DMS114 treated with DMSO at 0.1 percent for 48 hours (cell line): ENCODE data around the gene GSTM2.

ENCODE experiments used
- DNase-seq: peaks from one replicate; lab custom pipeline; 2025; ENCODE audit not compliant: unreplicated experiment; lab: John Stamatoyannopoulos, UW

GSTM2 gene

DNA sequence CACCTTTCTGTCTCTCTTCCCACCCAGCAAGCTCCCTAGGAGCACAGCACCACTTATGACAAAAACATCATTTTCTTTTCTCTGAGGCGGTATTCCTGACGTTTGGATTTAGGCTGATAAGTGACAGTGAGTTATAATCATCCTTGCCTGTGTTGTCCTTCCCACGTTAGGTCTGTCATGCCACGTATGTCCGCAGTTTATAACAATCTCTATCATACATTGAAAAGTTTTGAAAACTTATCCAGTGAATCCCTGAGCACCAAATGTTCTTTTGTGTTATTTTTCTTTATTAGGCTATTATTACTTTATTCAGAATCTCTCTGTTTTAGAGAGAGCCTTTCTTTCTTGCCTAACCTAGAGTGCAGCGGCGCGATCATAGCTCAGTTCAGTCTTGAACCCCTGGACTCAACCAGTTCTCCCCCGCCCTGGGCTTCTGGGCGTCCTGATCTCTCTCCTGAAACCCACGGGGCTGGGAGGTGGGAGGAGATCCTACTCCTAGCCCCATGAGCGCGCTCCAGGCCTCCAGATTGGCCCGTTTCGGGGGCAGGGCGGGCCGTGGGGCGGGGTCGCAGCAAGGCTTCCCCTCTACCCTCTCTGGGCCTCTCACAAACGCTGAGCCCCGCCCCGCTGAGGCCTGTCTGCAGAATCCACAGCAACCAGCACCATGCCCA lies at the start of gene GSTM2:
Gene GSTM2, plus strand, starts transcription at position 606 of the 671 bp plus-strand sequence. Its CDS starts 59 bp downstream, at position 665.
- peak; percentile 87 for DNase-seq

DNA sequence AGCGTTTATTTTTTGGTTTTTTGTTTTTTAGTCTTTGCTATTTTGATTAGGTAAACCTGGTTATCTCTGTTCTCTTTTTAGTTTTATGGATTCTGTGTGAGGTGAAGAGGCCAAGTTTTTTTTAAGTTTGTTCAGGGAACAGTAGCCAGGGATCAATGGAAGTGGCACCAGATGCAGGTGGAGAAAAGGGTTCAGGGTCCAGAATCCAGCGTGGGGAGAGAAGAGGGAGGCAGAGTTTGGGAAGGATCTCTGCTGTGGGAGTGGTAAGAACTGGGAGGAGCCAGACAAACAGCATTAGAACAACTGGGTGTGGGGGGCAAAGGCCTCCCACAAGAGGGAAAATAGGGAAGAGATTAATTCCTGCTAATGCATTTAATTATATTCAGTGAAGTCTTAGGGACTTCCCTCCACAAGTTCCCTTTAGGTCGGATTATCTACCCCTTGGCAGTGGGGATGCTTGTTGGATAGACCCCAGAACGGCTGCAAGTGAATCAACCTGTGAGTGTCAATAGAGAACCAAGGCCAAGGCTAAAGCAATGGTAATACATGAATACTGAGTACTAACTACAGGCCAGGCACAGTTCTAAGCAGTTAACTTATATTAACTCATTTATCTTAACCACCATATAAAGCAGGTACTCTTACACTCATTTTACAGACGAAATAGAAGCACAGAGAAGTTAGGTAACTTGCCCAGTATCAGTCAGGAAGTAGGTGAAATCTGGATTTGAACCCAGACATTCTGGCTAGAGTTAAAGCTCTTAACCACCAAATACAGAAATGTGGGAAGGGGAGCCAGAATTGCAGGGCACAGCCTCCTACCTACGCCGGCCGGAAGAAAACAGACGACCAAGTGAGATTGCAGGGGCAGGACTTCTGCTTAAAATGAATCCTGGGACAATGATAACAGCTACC lies 48.9 kb upstream of the GSTM2 start:
- DNase-seq = no peak

DNA sequence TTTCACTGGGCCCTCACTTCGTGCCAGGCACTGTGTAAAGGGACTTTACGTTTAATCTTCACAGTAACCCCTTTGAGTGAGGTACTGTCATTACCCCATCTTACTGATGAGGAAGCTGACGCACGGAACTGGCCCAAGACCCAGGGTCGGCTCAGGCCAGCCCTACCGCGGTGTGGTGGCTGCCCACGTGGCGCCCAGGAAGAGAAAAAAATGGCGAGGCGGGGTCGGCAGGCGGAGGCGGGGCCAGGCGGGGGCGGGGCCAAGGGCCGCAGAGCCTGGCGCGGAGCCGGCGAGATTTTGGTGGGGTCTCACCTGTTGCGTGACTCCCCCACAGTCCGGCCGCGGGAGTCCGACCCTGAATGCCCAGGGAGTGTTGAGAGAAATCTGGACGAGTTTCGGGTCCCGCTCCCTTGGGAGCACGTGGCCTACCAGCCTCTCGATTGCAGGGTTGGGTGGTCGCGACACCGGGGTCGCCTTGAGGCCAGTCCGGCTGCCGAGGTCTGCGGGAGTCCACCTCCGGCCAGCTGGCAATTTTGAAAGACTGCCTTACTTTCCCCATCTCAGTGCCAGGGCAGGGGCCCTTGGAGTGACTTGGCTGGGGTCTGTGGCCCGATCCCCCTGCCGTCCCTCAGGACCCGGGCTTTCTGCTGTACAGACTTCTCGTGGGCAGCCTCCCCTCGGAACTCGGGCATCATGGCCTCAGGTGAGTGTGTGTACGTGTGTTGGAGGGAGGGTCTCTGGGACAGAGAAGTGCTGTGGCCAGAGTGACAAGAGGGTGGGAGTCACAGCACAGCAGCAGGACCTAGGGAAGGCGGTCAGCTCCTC lies 48.1 kb upstream of the GSTM2 start, which contains the start of the genes AMPD2 and GNAT2:
Gene AMPD2, plus strand, starts transcription at position 262 of the 825 bp plus-strand sequence. CDS start 1,339 bp downstream, outside the sequence.
Gene GNAT2, minus strand, starts transcription at position 41 of the 825 bp plus-strand sequence. CDS start 6,746 bp downstream, outside the sequence.
- DNase-seq = peak; percentile 65

DNA sequence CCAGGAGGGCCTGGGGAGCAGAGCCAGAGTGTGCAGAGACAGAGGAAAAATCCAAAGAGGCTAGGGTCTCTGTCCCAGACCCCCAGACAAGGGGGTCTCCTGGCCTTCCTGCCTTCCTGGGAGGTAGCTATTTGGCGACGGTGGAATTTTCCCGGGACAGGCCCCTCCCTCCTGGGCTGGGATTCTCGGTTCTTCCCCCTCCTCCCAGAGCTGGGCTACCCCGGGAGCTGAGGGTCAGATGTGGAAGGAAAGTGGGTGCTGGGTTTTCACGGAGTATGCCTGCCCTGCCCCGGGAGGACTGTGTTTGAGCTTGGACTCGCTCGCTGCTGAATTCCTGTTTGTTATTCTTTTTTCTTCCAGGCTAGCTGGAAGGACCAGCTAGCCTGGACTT lies 47.5 kb upstream of the GSTM2 start:
- no peak for DNase-seq

DNA sequence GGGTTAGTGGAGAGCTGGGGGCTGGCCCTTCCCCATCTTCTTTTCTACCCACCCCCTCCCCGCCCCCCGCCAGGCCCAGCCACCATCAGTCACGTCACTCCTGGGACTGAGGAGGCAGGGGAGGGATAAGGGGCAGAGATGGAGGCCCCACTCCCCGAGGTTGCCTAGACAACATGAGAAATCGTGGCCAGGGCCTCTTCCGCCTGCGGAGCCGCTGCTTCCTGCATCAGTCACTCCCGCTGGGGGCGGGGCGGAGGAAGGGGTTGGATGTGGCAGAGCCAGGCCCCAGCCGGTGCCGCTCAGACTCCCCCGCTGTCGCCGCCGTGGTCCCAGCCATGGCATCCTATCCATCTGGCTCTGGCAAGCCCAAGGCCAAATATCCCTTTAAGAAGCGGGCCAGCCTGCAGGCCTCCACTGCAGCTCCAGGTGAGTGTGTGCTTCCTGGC lies 47.0 kb upstream of the GSTM2 start:
- DNase-seq = peak; percentile 84

DNA sequence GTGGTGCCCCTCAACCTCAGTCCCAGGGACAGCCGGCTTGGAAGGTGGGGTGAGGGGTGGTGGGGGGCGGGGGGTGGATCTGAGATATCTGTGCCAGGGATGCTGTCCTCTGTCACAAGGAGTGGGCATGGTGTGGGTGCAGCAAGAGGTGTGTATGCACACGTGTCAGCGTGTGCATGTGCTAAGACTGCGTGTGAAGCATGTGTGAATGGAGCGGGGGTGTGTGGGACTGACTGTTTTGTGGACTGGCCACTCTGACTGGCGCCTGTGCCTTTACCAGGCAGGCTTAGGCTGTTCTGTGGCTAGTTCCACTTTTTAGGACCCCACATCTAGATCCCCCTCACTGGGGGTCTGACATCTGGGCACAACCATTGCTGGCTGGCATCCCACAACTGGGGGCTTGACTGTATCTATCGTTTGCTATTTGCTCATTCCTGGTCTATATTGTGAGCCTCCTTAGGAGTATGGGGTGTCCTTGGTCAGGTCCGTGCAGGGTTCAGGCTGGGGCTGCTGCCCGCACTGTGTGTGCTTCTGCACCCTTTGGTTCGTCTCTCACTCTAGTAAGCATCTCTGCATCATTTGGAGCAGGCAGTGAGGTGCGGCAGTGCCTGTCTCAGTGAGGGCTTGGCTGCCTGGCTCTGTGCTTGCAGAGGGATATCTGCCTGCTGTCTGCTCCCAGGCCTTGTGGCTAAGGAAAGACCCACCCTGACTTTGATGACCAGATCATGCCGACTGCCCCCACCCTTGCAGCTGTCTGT lies 46.3 kb upstream of the GSTM2 start:
- DNase-seq = no peak

DNA sequence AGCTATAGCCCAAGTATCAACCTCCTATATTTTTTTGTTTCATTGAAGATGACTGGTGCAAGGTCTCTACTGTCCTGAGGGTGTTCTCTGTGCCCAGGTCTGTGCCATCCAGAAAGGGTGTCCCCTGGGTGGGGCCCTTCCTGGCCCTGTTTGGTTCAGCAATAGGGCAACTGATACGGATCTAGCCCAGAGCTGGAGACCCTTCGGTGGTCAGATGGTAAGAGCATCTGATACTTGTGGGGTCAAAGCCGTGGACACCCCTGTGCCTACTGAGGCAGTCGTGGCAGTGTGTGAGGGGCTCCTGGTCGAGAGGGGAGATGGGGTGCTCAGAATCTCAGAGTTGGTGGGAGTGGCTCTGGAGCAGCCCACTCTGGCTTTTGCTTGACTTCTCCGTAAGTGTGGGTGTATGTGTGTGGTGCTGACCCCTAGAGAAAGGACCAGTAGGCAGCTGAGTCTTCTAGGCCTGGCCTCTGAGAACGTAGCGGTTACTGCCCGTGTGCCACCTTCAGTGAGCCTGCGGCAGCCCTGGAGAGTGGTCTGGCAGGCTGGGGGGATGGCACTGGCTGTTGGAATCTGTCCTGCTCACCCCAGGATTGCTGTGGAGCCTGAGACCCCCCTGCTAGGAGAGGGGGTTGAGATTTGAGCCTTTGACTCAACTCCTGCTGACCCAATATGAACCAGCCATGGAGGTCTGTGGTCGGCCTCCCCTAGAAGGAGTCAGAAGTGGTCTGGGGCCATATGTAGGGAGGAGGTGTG lies 45.5 kb upstream of the GSTM2 start:
- no peak for DNase-seq

DNA sequence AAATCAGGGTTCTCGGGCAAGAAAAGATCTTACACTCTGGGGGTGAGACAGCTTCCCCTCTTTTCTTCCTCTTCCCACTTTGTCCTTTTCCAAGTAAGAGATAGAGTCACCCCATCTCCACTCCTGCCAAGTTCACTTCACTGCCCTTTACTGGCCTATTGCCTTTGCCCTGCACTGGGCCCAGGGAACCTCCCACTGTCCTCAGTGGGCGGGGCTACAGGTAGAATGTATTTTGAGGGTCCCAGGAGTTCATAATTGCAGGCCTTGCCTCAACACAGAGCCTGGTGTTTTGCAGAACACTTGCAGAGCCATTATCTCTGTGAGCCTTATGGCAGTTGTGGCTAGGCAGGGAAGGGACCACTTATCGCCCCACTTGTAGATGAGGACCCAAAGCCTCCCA lies 45.0 kb upstream of the GSTM2 start:
- no peak for DNase-seq

DNA sequence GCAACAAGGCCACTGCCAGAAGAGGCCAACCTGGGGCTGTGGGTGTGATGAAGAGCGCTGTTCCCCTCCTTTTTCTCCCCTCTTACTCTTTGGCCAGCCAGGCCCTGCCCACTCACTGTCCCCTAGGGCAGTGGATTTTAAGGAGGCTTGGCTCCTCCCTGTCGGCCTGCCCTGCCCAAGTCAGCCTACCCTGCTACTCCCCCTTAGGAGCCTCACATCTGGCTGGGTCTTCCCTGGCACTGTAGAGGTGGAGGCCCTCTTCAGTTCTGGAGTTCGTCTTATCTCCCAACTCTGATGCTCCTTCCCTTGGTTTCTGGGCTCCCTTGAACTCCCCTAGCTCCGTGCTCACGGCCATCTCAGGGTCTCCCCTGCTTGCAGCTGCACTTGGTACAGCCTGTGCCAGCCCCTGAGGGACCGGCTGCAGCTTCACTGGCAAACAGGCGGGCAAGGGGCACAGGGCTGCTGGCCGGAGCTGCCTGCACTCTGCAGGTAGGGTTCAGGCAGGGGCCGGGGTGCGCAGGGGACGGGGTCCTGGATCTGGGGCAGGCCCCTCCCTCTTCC lies 44.2 kb upstream of the GSTM2 start:
- no peak for DNase-seq

DNA sequence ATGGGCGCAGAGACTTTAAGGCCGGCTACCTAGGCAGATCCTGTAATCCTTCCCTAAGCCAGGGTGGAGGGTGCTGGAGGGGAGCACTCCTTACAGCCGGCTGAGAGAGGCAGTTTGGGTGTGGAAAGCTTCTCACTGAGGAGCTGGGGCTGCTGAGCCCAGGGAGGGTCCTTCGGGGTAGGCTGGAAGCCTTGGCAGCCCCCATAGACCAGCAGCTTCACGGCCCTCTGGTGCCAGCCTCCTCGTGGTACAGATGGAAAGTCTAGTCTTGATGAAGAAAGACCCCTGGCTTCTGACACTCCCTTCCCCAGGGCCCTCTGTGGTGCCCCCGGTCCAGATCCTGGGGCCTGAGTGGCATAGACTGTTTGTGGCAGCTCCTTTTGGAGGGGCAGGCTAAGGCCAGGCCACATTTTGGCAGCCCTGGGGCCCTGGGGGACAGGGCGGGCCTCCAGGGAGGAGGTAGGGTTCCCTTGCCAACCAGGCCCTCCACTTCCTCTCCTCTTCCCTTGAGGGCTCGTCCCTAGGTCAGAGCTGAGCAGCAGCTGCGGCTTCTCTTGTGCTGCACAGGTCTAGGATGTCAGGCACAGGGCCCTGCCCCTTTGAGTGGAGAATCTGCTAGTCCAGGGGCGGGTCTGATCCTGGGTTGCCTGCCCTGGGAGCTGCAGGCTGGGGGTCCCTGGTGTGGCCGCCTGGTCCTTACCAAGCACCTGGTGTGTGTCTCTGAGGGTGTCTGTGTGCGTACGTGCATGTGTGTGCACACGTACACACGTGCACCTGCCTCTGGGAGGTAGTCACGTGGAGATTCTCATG lies 43.5 kb upstream of the GSTM2 start:
- DNase-seq = no peak

DNA sequence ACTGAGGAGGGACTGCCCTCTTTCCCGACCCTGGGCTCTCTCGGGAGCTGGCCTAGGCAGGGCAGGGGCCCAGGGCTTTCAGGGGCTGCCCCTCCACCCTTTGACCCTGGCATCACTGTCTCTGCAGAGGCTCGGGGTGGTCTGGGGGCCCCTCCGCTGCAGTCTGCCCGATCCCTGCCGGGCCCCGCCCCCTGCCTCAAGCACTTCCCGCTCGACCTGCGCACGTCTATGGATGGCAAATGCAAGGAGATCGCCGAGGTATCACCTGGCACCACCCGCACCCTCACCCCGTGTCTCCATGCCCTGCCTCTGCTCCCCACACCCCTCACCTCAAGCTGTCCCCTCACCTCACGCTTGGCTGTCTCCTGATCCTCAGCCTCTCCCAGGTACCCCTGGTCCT lies 42.7 kb upstream of the GSTM2 start:
- no peak for DNase-seq

DNA sequence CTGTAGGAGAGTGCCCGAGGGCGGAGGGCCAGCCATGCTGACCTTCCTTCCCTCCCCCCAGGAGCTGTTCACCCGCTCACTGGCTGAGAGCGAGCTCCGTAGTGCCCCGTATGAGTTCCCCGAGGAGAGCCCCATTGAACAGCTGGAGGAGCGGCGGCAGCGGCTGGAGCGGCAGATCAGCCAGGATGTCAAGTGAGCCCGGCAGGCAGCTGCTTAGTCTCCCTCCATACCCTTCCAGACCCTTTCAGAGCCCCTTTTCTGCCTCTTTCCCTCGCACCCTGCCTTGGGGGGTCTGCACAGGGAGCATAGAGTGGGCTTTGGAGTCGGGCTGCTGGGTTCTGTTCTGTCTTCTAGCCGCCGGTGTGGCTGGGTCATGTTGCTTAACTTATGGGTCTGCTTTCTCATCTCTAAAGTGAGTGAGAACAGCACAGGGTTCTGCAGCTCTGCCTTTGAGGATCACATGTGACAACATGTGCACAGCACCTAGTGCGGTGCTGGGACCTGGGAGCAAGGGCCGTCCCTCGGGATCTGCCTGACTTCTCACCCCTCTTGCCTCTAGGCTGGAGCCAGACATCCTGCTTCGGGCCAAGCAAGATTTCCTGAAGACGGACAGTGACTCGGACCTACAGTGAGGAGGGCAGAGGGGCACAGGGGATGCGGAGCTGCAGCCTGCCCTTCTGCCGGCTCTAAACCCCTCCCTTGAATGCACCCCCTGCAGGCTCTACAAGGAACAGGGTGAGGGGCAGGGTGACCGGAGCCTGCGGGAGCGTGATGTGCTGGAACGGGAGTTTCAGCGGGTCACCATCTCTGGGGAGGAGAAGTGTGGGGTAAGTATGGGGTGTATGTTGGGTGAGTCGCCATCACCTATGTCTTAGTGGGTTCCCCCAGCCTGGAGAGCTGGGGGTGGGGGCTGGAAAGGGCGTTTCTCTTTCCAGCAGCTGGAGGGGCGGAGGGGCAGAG lies 42.0 kb upstream of the GSTM2 start:
- DNase-seq = no peak

DNA sequence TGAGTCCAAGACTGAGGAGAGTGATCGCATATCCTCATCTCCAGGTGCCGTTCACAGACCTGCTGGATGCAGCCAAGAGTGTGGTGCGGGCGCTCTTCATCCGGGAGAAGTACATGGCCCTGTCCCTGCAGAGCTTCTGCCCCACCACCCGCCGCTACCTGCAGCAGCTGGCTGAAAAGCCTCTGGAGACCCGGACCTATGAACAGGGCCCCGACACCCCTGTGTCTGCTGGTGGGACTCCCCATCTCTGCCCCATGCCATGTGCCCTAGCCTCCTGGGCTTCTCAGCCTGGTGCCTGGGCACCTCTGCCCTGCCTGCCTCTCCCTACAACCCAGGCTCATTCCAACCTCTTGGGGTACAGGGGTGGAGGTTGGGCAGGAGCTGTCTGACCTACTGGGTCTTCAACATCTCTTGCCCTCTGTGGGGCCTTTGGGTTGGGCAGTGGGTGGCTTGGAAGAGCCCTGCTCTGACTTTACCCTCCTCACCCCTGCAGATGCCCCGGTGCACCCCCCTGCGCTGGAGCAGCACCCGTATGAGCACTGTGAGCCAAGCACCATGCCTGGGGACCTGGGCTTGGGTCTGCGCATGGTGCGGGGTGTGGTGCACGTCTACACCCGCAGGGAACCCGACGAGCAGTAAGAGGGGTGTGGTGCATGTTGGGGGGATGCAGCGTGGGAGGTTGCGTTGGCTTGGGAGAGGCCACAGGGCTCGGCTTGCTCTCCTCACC lies 41.0 kb upstream of the GSTM2 start:
- no peak for DNase-seq

DNA sequence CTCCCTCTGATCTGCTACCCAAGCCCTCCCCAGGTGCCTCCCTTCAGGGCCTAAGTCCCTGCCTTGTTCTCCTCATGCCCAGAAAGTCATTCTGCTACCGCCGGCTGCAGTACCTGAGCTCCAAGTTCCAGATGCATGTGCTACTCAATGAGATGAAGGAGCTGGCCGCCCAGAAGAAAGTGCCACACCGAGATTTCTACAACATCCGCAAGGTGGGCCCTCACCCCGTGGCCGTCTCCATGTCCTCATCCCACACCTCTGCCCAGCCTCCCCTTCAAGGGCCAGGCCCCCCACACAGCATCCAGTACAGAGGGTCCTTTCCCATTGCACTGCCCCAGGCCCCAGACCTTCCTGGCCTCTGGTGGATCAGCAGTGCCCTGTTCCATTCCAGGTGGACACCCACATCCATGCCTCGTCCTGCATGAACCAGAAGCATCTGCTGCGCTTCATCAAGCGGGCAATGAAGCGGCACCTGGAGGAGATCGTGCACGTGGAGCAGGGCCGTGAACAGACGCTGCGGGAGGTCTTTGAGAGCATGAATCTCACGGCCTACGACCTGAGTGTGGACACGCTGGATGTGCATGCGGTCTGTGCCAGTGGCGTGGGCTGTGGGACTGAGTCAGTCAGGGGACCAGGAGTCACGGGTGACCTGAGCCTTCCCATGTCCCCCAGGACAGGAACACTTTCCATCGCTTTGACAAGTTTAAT lies 40.0 kb upstream of the GSTM2 start:
- no peak for DNase-seq

DNA sequence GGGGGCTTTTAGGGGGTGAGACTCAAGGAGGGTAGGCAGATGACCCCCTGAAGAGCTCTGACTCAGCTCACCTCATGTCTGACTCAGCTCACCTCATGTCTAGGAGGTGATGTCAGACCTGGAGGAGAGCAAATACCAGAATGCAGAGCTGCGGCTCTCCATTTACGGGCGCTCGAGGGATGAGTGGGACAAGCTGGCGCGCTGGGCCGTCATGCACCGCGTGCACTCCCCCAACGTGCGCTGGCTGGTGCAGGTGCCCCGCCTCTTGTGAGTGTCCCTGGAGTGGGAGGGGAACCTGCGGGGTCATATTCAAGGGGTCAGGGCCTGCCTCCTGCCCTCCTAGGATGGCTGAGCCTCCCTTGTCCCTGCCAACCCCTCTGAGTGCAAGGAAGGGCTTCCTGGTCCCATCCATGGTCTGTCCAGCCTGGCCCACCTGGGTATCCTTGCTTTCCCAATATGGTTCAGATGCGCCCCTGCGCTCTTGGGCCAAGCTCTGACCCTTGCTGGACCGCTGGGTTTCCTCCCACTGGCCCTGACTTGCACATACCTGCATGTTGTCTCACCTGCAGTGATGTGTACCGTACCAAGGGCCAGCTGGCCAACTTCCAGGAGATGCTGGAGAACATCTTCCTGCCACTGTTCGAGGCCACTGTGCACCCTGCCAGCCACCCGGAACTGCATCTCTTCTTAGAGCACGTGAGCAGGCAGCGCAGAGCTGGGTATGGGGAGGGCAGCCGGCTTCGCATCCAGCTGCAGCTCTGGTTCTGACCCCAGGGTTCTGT lies 39.1 kb upstream of the GSTM2 start:
- DNase-seq = no peak
